KMS-11 (cell line): ENCODE results near the gene CERS6.
"Not testable (repeated sequence)": the region's sequence is repeated elsewhere in the genome, so short reads cannot be mapped to it uniquely, and the experiment has no call there.

Experiments used
- H2AFZ ChIP-seq: fragments of 200-600 bp; sonication (generic); 2 replicates; pipeline ENCODE4 v1.6.1; 2016; ENCODE audit warnings: antibody characterized with exemption, mixed run types, low read depth
- H3K27ac ChIP-seq: fragments of 200-600 bp; sonication (generic); 2 replicates; pipeline ENCODE4 v1.6.1; 2016; ENCODE audit warnings: mild to moderate bottlenecking, mixed run types
- H3K27me3 ChIP-seq: fragments of 200-600 bp; sonication (generic); 2 replicates; pipeline ENCODE4 v1.6.1; 2017; ENCODE audit warnings: mild to moderate bottlenecking, low read depth, mixed run types, moderate library complexity; ENCODE audit not compliant: insufficient read depth
- H3K36me3 ChIP-seq: fragments of 200-600 bp; sonication (generic); 2 replicates; pipeline ENCODE4 v1.6.1; 2017; ENCODE audit warnings: mild to moderate bottlenecking, mixed run types; ENCODE audit not compliant: insufficient read depth
- H3K4me1 ChIP-seq: fragments of 200-600 bp; sonication (generic); 2 replicates; pipeline ENCODE4 v1.6.1; 2016; ENCODE audit warnings: mild to moderate bottlenecking, low read depth, mixed run types; ENCODE audit not compliant: poor library complexity, severe bottlenecking
- H3K4me2 ChIP-seq: fragments of 200-600 bp; sonication (generic); 2 replicates; pipeline ENCODE4 v1.7.0; 2016; ENCODE audit warnings: mild to moderate bottlenecking, mixed run types
- H3K4me3 ChIP-seq: fragments of 200-600 bp; sonication (generic); IDR thresholded peaks from 2 replicates; pipeline ENCODE4 v1.6.1; 2017; ENCODE audit warnings: low read depth, low read length, mixed read lengths; ENCODE audit not compliant: insufficient read depth
- H3K79me2 ChIP-seq: fragments of 200-600 bp; sonication (generic); 2 replicates; pipeline ENCODE4 v1.6.1; 2016; ENCODE audit warnings: low read depth, mixed run types; ENCODE audit not compliant: insufficient read depth
- H3K9ac ChIP-seq: fragments of 200-600 bp; sonication (generic); 2 replicates; pipeline ENCODE4 v1.6.1; 2016; ENCODE audit warnings: mild to moderate bottlenecking, mixed run types
- H4K20me1 ChIP-seq: fragments of 200-600 bp; sonication (generic); 2 replicates; pipeline ENCODE4 v1.6.1; 2016; ENCODE audit warnings: mild to moderate bottlenecking, mixed run types; ENCODE audit not compliant: insufficient read depth
- TF ChIP-seq, protein P1 (sequence below): fragments of 200-600 bp; sonication (generic); conservative IDR thresholded peaks from 2 replicates; pipeline ENCODE4 v1.6.1; 2017; ENCODE audit warnings: low read depth, mild to moderate bottlenecking, antibody characterized with exemption, low read length, moderate library complexity, mixed read lengths

CERS6 gene

DNA sequence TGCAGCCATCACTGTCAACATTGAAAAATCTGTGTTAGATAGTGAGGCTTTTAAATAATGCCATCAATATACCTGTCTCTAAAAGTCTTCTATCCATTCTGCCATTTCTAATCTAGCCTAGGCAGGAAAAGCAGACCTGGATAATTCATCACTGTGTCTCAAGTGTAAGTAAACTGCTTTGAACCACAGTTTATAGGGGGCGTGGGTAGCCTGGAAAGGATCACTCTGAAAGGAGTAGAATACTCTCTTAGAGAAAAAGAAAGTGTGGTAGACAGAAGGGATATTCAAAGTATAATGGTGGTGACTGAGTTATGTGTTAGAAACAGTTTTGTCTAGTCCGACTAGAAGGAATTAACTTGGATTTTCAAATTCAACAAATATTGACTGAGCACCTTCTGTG is 40.8 kb downstream of the CERS6 start:
- TF ChIP-seq, protein P1, sequence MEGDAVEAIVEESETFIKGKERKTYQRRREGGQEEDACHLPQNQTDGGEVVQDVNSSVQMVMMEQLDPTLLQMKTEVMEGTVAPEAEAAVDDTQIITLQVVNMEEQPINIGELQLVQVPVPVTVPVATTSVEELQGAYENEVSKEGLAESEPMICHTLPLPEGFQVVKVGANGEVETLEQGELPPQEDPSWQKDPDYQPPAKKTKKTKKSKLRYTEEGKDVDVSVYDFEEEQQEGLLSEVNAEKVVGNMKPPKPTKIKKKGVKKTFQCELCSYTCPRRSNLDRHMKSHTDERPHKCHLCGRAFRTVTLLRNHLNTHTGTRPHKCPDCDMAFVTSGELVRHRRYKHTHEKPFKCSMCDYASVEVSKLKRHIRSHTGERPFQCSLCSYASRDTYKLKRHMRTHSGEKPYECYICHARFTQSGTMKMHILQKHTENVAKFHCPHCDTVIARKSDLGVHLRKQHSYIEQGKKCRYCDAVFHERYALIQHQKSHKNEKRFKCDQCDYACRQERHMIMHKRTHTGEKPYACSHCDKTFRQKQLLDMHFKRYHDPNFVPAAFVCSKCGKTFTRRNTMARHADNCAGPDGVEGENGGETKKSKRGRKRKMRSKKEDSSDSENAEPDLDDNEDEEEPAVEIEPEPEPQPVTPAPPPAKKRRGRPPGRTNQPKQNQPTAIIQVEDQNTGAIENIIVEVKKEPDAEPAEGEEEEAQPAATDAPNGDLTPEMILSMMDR, result no peak
- Histone ChIP-seq H2AFZ (no peak overlapping the region), H3K4me3 (no peak overlapping the region), H3K4me2 (no peak overlapping the region; the same call in 1 of the 2 replicates), H3K79me2 (peaks cover 12% of the 10 kb centered on the region; the same call in 1 of the 2 replicates), H4K20me1 (no peaks in the 10 kb centered on the region), H3K27ac (no peak overlapping the region), H3K9ac (no peak overlapping the region), H3K27me3 (no peaks in the 10 kb centered on the region), H3K4me1 (peaks cover 62% of the 10 kb centered on the region), H3K36me3 (no peaks in the 10 kb centered on the region)

DNA sequence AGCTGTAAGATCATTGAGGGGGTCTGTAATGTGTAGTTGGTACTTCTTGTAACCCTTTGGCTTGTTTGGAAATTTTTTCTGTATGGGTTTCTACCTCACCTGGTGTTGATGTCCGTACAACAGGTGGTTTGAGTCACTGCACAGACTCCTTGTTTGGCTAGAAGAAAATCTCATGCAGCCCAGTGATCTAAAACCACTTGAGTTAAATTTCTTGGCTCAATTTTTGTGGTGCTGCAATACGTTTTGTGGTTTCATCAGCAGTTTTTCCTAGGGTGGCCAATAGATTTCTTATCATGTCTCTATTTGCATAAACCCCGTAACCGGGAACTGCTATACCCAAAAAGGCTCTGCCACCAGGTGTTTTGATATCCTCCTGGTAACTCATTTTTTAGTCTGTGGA is 43.4 kb downstream of the CERS6 start:
- Histone ChIP-seq H3K4me1 (peaks cover 39% of the 10 kb centered on the region), H3K4me2 (no peak overlapping the region), H3K79me2 (no peaks in the 10 kb centered on the region)

DNA sequence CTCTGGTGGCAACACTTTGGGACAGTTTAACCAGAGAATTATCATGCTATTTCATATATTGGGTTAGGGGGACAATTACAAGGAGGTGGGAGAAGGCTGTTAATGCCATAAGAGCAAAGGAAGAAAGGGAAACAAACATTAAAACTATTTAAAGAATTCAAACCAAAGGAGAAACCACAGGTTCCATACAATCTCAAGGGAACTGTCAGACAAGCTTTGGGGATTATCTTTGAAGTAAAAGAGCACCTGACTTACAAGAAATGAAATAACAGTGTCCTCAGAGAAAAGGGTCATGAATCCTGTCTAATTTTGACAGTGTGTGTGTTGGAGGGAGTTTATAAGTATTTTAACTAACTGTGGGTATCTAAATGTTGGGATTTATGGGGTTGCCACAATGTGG is 44.4 kb downstream of the CERS6 start:
- TF ChIP-seq, protein P1, result no peak
- H3K79me2 ChIP-seq, result no peaks in the 10 kb centered on the region

More for the DNA sequence above, 43.4 kb downstream of the CERS6 start:
- no peaks in the 10 kb centered on the region for H3K36me3 ChIP-seq
- no peaks in the 10 kb centered on the region for H3K27me3 ChIP-seq
- no peak overlapping the region for H3K4me3 ChIP-seq
- H2AFZ ChIP-seq, result no peak overlapping the region
- TF ChIP-seq, protein P1, result no peak
- H3K9ac ChIP-seq, result no peak overlapping the region
- H4K20me1 ChIP-seq, result no peaks in the 10 kb centered on the region
- no peak overlapping the region for H3K27ac ChIP-seq

DNA sequence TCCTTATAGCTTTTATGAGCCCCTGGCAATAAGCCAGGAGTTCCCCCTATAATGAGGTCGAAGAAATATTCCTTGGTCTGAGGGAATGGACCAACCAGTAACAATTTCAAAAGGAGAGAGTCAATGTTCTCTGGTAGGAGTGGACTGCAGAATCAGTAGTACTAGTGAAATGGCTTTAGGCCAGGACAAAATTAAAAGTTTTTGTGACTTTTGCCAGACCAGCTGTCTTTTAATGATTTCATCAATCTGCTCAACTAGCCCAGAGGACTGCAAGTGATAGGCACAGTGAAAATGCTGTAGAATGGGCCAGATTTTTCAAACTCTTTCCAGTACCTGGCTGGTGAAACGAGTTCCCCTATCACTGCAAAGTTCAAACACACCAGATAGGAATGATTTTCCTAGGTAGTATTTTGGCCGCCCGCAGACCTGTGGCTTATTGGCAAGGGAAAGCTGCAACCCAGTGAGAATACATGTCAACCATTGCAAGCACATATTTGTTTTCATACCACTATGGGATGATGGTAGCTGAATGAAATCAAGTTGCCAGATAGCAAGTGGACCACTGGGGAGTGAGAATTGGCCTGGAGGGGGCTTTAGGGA is 45.5 kb downstream of the CERS6 start:
- TF ChIP-seq, protein P1, result no peak
- Histone ChIP-seq H3K79me2 (no peaks in the 10 kb centered on the region), H3K27ac (no peak overlapping the region), H3K4me1 (peaks cover 19% of the 10 kb centered on the region), H2AFZ (no peak overlapping the region), H3K4me2 (no peak overlapping the region), H3K4me3 (no peak overlapping the region), H3K9ac (no peak overlapping the region), H3K27me3 (no peaks in the 10 kb centered on the region), H4K20me1 (no peaks in the 10 kb centered on the region), H3K36me3 (no peaks in the 10 kb centered on the region)

More for the DNA sequence above, 44.4 kb downstream of the CERS6 start:
- Histone ChIP-seq H4K20me1 (no peaks in the 10 kb centered on the region), H3K4me2 (no peak overlapping the region), H3K4me3 (no peak overlapping the region), H3K27me3 (no peaks in the 10 kb centered on the region), H2AFZ (no peak overlapping the region), H3K27ac (no peak overlapping the region), H3K4me1 (peaks cover 29% of the 10 kb centered on the region), H3K36me3 (no peaks in the 10 kb centered on the region), H3K9ac (no peak overlapping the region)

DNA sequence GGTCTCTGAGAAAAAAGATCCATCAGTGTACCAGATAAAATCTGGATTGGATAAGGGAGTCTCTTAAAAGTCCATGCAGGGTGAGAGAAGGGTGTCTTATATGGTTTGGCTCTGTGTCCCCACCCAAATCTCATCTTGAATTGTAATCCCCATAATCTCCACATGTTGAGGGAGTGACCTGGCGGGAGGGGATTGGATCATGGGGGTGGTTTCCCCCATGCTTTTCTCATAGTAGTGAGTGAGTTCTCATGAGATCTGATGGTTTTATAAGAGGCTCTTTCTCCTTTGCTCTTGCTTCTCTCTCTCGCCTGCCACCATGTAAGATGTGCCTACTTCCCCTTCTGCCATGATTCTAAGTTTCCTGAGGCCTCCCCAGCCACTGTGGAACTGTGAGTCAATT is 46.8 kb downstream of the CERS6 start:
- H3K4me3 ChIP-seq, H4K20me1 ChIP-seq, H3K27ac ChIP-seq, H3K79me2 ChIP-seq, H2AFZ ChIP-seq, H3K27me3 ChIP-seq, H3K4me2 ChIP-seq, H3K9ac ChIP-seq, H3K36me3 ChIP-seq: not testable (repeated sequence)
- H3K4me1 ChIP-seq, result peaks cover 12% of the 10 kb centered on the region
